GM19193 (cell line): Measurements from ENCODE around the gene TNFRSF18.

Source experiments
- POLR2A ChIP-seq: IDR thresholded peaks from 4 replicates; pipeline ENCODE4 v1.6.1; 2011; ENCODE audit not compliant: insufficient read depth, insufficient read length; ENCODE audit errors: extremely low read depth

Gene TNFRSF18

GRCh38 chr1:1225238-1225845, 18.9 kb upstream of the TNFRSF18 start:
- no peak for TF ChIP-seq POLR2A

- no peak for TF ChIP-seq POLR2A
Observed at GRCh38 chr1:1223891-1224290, 17.5 kb upstream of the TNFRSF18 start.

GRCh38 chr1:1223321-1223720, 16.9 kb upstream of the TNFRSF18 start:
- TF ChIP-seq POLR2A: no peak

GRCh38 chr1:1222575-1223225, 16.3 kb upstream of the TNFRSF18 start:
- no peak for TF ChIP-seq POLR2A

GRCh38 chr1:1221887-1222574, 15.6 kb upstream of the TNFRSF18 start:
- TF ChIP-seq POLR2A: no peak

GRCh38 chr1:1220197-1220596, 13.8 kb upstream of the TNFRSF18 start:
- TF ChIP-seq POLR2A: no peak

- TF ChIP-seq POLR2A: no peak
Observed at GRCh38 chr1:1219341-1219740, 12.9 kb upstream of the TNFRSF18 start.

- TF ChIP-seq POLR2A: no peak
Observed at GRCh38 chr1:1218524-1219200, 12.3 kb upstream of the TNFRSF18 start.

GRCh38 chr1:1217621-1218523, 11.5 kb upstream of the TNFRSF18 start:
- no peak for TF ChIP-seq POLR2A

GRCh38 chr1:1216770-1217620, 10.6 kb upstream of the TNFRSF18 start:
- TF ChIP-seq POLR2A: no peak

- TF ChIP-seq POLR2A: no peak
Observed at GRCh38 chr1:1215881-1216605, 9.7 kb upstream of the TNFRSF18 start.

GRCh38 chr1:1215080-1215676, 8.8 kb upstream of the TNFRSF18 start:
- no peak for TF ChIP-seq POLR2A
